HK-2 (cell line): Measurements from ENCODE around the gene LAYN.

Source experiments
- DNase-seq: peaks from one replicate; pipeline ENCODE4 v3.0.0-alpha.2; 2018; ENCODE audit not compliant: unreplicated experiment

Gene LAYN

DNA sequence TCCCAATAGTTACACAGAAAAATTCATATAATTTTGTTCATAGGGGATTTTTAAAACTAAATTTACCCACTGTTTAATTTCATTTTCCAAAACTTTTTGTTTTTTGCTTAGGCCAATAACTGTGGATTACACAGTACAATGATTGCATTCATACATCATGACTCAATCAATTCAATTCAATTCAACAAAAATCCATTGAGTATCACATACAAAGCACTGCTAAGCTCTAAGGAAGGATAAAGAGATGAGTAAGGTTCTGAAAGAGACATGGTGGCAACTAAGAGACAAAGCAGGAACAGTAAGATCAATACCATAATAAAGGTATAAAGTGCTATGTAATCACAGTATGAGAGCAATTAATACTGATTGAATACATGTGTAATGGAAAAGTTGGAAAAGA lies 9.4 kb upstream of the LAYN start:
- DNase-seq = no peak

DNA sequence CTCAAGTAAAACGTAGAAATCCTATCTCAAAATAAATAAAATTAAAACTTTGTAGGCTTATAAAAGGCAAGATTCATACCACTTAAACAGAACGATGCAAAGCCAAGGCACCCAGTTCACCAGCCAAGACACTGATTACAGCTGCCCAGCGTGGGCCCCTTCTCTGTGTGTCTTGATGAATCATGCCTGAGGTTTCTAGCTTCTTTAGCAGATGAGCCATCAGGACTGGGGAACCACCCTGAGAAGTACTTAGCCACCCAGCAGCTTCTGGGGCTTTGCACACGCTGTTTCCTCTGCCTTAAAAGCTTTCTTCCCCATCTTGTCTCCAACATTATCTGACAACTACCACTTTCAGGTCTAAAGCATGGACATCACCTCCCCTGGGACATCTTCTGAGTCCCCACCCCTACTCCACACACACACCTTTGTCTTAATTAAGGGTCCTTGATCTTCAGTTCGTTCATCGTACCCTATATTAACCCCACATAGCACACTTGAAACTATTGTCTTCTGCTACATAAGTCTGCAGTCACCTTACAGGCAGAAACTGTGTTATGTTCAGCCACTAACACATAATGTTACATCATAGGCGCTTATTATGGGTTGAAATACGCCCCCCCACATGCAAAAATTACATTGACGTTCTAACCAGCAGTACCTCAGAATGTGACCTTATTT lies 8.7 kb upstream of the LAYN start:
- DNase-seq = peak; percentile 45

DNA sequence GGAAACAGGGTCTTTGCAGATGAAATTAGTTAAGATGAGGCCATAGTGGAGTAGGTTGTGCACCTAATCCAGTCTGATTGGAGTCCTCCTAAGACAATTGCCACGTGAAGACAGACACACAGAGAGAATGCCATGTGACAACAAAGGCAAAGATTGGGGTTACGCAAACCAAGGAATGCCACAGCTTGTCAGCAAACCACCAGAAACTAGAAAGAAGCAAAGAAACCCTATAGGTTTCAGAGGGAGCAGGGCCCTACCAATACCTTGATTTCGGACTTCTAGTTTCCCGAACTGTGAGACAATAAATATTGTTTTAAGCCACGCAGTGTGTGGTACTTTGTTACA lies 8.2 kb upstream of the LAYN start:
- no peak for DNase-seq

DNA sequence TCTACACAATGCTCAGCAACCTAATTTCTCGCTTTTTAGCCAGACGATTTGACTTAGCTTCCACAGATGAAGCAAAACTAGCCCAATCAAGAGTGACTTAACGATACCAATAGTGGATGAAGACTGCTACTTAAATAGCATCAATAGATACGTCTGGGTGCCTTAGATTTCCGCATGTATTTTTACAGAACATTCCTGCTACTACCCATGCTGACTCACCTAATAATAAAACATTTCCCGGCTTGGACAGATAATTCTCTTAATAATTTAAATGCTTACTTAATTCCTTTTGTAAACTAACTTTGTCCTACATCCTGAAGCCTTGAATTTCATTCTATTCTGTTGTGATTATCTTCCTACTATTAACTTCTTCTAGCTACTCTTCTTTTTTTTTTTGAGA lies 5.2 kb upstream of the LAYN start:
- DNase-seq = no peak

DNA sequence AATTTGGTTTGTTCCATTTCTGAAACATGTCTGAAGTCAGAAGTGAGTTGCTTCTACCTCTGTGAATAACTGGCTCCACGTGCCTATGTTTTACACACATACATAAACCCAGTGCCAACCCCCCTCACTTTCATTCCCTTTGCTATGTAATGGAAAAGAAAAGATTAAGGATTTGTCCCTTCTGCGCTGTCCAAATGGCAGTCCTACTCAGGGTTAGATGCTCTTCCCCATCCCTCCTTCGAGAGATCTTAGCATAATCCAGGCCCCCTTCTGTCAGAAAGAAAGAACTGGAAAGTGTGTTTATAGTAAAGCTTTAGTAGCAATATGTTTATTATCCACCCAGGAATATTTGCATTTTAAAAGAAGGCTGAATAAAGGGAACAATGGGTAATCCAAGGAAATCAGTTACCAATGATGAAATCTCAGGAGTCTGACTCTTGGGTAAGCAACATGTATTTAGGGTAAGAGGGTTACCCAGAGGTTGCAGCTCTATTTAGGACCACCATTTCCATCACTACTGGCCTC lies 3.1 kb upstream of the LAYN start:
- DNase-seq = no peak

DNA sequence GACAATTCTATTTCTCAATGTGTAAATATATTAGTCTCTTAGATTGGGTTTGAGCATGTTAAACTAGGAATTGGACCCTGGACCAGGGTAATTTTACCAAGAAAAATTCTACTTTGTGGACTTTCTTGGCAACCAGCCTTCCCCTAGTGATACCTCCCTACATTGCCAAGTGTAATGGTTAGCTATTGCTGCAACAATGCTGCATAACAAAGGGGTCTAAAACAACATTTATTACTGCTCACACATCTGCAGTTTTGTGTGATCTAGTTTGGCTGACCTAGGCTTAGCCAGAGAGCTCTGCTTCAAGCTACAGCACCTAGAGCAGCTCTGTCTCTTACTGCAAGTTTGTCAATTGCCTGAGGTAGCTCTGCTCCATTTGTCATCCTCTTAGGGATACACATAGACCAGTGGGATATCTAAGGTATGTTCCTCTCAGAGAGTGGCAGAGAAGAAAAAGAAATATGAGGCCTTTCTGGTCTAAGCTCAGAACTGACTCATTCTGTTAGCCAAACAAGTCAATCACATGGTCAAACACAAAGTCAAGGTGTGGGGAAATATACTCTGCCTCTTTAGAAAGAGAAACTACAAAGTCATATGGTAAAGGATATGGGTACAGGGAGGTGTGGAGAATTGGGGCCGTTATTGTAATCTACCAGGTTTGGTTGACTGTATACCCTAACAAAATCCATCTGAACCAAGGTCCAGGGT lies 2.0 kb upstream of the LAYN start:
- no peak for DNase-seq

DNA sequence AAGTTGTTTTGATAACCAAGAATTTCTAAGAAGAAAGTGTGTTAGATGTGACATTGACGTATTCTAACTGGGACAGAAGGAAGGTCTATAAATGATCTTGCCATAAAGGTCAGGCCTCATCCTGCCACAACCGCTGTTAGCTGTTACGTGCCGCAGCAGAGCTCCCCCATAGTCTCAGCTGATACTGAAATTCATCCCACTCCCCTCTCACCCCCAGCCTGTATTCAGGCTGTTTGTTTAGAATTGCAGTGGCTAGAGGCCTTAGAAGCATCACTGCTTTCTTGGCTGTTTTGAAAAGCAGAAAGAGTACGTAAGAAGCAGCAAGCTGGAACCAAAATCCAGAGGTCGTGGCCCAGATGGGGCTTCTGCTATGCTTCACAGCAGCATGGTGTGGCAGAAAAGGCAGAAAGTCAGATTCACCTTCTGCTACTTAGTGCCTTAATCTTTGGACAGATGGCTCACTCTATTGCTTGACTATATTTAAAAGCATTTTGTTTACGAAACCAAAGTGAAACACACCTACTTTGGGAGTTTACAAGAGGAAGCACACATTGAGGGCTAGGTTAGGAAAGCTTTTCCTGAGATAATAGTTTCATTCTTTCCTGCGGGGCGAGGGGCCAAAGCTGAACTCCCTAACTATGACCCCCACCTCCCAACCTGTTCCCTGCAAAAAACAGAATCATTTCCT lies 950 bp upstream of the LAYN start:
- no peak for DNase-seq

DNA sequence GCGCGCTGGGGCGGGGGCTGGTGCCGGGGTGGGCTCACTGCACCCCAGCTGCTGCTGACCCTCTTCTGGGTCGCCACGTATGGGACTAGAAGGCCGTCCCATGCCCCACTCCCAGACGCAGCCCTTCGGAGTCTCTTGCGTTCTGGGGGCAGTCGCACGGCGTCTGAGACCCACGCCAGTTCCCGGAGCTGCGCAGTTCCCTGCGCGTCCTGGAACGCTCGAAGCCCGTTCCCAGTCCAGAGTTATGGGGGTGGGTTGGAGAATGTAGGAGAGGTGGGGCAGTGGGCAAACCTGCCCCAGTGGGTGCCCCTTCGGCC lies 375 bp downstream of the LAYN start:
- DNase-seq = no peak

DNA sequence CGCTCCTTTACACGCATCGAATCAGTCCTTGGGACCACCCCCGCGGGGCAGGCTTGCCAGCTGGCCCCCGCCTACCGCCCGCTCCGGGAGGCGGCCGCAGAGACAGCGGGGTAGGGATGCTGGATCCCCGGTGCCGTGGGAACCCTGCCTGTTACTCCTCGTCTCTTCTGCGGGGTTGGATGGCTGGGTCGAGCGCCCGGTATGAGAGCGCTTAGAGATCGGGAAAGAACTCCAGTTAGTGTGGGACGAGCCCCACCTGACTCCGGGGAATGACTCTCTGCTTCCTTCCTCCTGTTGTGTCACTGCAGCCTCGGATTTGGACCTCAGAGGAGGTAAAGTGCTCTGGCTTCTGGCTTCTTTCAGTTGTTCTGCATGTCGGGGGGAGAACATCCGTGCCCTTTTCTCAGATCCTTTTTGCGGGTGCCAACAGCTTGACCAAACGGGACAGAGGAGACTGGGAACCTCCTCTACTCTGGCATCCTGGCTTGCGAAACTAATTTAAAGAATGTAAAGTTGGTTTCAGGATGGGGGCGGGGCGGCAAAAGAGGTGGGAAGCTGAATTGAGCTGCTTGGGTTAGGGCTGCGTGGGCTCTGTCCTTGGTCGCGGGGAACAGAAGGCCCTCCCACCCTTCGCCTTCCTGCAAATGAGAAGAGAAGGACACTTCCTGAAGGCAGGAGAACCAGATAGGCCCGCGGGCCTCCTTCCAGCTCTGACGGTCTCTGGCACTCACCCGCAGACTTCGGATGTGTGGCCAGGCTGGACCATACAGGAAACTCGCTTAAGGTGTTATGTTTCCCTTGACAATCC lies 938 bp downstream of the LAYN start:
- no peak for DNase-seq

DNA sequence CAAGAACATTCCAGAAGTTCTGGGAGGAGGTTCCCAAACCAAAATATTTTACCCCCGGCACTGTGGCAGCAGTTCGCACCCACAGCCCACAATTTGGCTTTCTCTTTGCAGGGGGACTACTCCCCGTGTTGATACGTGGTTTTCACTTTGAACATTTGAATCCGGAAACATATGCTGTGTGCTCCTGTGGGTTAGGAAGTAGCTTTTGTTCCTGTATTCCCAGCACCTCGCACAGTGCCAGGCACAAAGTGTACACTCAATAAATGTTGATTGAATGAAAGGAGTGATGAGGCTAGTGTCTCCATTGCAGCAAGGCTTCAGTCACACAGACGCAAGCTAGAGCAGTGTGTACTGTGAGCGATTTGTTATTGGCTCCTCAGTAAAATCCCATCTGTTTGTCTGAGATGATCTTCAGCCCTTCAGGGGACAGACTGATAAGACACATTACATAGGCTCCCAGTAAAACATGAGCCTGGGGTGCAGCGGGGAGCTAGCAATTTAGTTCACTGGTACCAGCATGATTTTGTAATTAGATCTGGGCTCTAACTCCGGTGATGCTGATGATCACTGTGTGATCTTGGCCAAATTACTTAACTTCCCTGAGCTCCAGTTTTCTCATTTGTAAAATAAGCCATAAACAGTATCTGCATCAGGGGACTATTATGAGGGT lies 2.2 kb downstream of the LAYN start:
- DNase-seq = no peak

DNA sequence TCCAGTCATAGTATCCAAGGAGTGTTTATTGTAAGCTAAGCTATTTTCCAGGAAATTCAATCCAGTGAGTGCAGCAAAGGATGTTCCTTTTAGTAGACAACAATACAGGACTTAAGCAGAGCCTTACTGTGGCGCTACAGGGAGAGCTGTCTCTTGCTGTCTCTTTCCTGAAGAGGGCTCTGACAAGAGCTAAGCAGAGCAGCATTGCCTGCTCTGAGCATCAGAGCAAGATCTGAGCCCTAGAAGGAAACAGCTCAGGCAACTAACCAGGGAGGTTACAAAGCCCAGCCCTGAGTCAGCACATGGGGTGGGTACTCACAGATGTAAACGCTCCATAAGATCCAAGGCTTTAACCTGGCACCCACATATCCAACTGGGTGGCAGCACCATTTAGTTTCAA lies 8.0 kb downstream of the LAYN start:
- no peak for DNase-seq

DNA sequence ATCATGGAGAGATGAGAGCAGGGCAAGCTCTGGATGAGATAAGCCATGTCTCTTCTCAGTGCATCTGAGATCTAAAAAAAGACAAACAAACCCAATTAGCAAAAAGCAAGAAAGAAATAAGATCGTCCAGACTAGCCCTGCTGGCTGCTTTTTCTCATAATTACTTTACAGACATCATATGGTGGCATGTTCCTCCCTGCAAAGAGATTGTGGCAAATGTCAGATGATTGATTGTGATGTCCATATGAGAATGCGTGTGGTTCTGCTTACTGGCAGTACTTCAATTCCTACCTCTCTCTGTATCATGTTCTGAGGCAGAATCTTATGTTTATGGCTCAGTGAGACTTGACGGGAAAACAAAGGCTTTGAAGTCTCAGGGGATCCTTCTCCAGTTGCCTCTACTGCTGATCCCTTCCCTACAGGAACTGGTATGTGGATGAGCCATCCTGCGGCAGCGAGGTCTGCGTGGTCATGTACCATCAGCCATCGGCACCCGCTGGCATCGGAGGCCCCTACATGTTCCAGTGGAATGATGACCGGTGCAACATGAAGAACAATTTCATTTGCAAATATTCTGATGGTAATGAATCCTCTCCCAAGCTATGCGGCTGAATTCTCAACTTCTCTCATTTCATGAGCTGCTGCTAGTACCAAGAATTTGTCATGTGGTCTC lies 8.8 kb downstream of the LAYN start:
- DNase-seq = no peak

DNA sequence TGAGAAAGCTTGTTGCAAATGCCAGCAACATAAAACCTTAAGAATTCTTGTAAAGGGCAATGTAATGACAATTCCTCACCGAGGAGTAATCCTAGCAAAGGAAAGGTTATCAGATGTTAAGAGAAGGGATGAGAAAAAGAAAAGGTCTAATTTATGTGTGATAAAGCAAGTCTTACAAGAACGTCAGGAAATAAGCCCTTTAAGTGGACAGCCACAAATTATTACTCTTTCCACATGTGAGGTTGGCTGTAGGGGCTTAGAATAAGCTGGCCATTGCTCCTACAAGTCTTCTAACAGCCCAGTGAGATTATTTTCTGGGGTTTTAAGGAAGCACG lies 9.3 kb downstream of the LAYN start:
- no peak for DNase-seq

DNA sequence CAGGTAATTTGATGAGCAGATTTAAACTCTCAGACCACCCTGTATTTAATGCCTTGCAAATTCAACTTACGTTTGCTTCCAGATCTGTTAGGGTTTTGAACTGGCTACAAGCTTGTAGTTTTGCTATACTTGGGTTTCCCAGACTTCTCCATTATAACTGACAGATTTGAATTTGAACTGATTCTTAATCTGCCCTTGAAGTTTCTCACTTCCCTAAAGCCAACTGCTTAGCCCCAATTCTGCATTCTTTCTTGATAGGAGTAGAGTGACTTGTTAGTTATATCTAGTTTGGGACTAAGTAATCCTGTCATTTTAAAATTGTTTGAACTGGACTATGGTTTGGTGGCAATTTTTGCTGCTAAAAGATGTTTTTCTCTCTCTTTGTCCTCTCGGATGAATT lies 9.7 kb downstream of the LAYN start:
- DNase-seq = no peak

DNA sequence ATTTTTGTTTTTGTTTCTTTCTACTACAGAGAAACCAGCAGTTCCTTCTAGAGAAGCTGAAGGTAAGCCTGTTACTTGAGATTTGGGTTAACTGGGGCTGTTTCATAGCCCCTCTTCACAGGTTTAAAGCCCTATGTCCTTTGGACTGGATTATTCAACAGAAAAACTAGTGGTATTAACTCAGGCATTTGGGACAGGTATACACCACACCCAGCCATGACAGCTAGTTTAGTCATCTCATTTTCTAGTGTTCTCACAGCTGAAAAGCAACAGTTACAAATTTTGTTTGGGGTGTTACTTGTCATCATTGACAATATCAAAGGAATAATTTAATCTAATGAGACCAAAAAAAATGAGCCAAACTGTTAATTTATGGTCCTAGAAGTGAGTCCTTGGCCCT lies 14.0 kb downstream of the LAYN start:
- DNase-seq = no peak

DNA sequence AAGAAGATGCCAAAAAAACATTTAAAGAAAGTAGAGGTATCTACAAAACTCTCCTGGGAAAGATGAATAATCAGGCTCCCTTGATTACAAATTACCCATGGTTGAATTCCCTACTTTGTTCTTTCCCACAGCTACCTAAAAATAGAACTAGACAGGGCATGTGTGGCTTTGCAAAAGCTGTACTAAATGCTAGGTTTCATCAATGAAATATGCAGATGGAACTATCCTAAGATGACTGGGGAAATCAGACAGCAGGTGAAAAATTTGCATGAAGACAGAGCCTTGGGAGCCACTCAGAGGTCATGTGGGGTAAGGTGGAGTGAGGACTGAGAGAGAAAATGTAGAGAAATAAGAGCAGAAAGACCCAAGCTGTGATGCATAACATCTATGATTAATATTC lies 14.7 kb downstream of the LAYN start:
- no peak for DNase-seq

DNA sequence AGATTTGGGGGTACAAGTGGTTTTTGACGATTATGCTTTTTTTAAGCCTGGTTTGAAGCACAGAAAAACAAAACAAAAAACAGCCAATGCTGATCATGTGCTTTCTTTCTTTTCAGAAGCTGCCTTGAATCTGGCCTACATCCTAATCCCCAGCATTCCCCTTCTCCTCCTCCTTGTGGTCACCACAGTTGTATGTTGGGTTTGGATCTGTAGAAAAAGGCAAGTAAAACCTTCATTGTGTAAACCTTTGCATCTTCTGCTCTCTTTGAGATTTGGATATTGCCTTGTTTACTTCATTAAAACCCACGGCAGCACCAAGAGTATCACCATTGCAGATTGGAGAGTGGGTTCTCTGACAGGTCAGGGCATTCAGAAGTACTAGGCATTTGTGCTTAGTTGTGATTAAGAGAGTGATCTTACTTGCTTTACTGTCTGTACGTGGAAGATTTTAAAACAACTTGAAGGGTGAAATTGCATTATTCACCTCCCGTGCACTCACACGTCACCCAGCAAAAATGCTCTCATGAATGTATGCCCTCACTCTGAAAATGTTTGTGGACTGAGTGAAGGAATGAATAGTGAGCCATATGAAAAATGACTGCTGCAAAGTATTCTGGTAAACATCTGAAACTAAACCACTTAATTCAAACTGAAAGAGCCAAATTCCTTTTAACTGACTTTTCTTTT lies 17.0 kb downstream of the LAYN start:
- DNase-seq = no peak

DNA sequence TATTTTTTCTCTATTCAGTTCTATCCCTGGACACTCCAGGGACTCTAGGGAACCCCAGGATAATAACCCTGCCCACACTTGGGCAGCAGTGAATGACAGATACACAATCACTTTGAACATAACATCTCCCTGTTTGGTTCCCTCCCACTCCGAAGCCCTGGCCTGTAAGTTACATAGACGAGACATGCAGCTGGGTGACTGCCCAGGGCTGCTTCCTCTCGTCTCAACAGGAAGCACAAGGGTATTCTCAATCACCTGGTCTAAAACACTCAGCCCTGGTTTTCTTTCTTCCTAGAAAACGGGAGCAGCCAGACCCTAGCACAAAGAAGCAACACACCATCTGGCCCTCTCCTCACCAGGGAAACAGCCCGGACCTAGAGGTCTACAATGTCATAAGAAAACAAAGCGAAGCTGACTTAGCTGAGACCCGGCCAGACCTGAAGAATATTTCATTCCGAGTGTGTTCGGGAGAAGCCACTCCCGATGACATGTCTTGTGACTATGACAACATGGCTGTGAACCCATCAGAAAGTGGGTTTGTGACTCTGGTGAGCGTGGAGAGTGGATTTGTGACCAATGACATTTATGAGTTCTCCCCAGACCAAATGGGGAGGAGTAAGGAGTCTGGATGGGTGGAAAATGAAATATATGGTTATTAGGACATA lies 19.4 kb downstream of the LAYN start:
- no peak for DNase-seq

DNA sequence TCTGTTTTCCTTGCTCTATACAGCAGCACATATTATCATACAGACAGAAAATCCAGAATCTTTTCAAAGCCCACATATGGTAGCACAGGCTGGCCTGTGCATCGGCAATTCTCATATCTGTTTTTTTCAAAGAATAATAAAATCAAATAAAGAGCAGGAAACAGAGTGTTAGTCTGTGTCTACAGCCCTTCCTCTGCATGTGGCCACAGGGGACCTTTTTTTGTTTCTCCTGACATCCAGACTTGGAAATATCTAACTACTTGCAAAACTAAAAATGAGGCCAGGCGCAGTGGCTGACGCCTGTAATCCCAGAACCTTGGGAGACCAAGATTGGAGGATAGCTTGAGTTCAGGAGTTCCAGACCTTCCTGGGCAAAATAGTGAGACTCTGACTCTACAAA lies 20.3 kb downstream of the LAYN start:
- no peak for DNase-seq

DNA sequence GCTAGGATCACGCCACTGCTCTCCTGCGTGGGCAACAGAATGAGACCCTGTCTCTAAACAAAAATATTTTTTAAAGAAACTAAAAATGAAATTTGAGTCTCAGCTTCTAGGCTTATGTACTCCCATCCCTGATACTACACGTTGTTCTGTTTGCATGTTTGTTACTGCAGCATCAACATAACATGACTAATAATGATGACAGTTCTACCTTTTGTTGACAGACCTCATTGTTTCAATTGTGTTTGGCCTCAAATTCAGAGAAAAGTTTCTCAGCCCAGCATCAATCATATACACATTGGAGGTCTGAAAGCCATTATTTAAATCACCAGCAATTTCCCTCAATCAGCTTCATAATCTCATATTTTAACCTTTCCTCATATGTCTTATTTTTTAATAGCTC lies 20.8 kb downstream of the LAYN start:
- DNase-seq = no peak
